DMS53 (cell line): Measurements from ENCODE around the gene SACM1L.

ENCODE experiments used
- DNase-seq: peaks from one replicate; lab custom pipeline; 2025; lab: John Stamatoyannopoulos, UW

SACM1L gene

GRCh38 chr3:45787551-45787950 is 98.4 kb downstream of the SACM1L start:
- no peak for DNase-seq

- no peak for DNase-seq
These were observed 100.1 kb downstream of the SACM1L start for GRCh38 chr3:45789235-45789812.

- DNase-seq = no peak
These were observed 101.4 kb downstream of the SACM1L start for GRCh38 chr3:45790596-45790995.

- no peak for DNase-seq
These were observed 102.8 kb downstream of the SACM1L start for GRCh38 chr3:45792036-45792435.

- no peak for DNase-seq
These were observed 103.4 kb downstream of the SACM1L start for GRCh38 chr3:45792516-45793172.

GRCh38 chr3:45793482-45794176 is 104.4 kb downstream of the SACM1L start:
- no peak for DNase-seq

- DNase-seq = no peak
These were observed 105.0 kb downstream of the SACM1L start for GRCh38 chr3:45794177-45794560.

GRCh38 chr3:45794660-45795059 is 105.5 kb downstream of the SACM1L start:
- DNase-seq = no peak
